NCI-H1105 (cell line): ENCODE data around the gene COMMD1.

Experiments
- DNase-seq: peaks from one replicate; lab custom pipeline; 2025; lab: John Stamatoyannopoulos, UW

COMMD1 gene

GRCh38 chr2:62180975-62181374, 275.5 kb downstream of the COMMD1 start:
- no peak for DNase-seq

GRCh38 chr2:62181843-62182242, 276.4 kb downstream of the COMMD1 start:
- DNase-seq: no peak

- DNase-seq: no peak
These were observed 279.2 kb downstream of the COMMD1 start for GRCh38 chr2:62184512-62185230.
